SK-N-MC (cell line): ENCODE results near the gene PLCD1.

ENCODE experiments used
- EZH2 ChIP-seq: fragments of 200-600 bp; sonication (generic); IDR thresholded peaks from one replicate; pipeline ENCODE4 v1.6.1; 2017; ENCODE audit warnings: antibody characterized with exemption
- POLR2AphosphoS5 ChIP-seq: IDR thresholded peaks from 2 replicates; pipeline ENCODE4 v1.6.1; 2012; ENCODE audit warnings: mild to moderate bottlenecking, low read depth, low read length, borderline replicate concordance

GRCh38 chr3:38019658-38020341 lies 9.6 kb downstream of the PLCD1 start:
- no peak for TF ChIP-seq POLR2AphosphoS5
- TF ChIP-seq EZH2, result no peak
